Stimulated activated CD4-positive, alpha-beta T cell treated with anti-CD3 and anti-CD28 coated beads, Interleukin-2, amount 100 ng/mL, for 4 hours (primary cell): ENCODE results near the gene ASTN1.

Source experiments
- DNase-seq: peaks from one replicate; pipeline ENCODE4 v3.0.0-alpha.2; 2020; ENCODE audit warnings: low read depth

Gene ASTN1

DNA sequence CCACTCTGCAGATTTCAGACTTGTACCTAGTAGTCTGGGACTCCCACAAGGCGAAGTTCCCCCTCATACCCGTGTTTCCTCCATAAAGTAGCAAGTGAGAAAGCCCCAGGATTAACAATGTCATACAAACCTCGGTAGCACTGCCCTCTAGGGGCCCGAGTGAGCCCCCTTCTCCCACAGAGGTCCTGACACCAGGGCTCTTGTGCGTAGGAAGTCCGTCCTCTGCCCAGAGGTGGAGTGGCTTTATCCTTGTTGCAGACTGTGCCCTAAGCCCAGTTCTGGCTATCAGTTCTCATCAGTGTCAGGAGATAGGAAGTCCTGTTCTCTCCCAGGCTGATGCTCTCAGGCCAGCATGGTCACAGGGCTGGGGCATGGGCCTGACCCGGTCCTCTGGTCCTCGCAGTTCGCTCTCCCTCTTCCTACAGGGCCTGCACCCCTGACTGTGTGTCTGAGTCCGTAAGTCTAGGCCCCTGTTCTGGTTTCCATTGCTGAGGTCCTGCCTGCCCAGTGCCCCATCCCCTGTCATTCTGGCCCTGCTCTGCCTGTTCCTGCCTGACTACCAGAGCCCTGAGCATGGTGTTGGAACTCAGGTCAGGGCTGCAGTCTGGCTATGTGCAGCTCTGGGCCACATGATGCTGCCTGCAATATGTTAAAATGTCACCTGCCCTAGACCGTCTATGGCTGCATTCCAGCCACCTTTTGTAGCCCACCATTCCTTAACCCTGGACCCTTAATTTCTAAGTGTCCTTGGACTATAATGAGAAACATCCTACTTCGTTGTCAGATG lies 285.6 kb downstream of the ASTN1 start:
- DNase-seq = no peak

DNA sequence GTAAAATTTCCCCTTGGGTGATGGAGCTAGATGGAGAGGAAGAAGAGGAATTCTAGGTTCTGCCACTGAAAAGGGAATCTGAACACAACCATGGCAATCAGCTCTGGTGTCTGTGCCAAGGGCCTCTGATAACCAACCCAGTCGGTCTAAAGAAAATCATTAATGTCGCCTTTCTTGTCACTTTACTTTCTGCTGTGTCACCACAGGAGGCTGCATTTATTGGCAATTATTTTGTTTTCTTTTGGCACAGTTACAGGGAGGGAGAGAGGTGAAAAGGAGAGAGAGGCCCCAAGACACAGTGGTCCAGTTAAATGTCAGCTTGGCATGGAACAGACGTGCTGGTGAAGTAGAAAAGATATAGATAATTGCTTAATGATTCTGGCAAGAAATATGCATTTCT lies 287.0 kb downstream of the ASTN1 start:
- no peak for DNase-seq

DNA sequence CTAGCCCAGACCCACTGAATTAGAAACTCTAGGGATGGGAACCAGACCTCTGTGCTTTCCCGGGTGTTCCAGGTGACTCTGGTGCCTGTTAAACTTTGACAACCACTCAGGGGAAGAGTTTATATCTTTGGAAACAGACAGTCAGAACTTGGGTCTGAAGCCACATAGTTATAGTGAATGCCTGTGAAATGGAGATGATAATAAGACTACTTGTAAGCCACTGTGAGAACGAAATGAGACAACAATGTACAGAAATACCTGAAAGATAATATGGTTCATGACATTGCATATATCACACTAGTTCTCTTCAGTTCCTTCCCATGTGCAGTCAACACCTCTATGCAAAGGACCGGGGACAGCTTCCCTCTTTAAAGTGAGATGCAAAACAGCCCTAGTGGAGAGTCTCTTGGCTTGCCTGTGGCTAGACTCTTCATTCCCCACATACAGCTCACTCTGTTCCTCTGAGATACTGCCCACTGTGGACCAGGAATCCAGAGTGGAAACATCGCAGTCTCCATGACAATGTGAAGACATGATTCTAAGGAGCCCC lies 287.5 kb downstream of the ASTN1 start:
- DNase-seq = no peak

DNA sequence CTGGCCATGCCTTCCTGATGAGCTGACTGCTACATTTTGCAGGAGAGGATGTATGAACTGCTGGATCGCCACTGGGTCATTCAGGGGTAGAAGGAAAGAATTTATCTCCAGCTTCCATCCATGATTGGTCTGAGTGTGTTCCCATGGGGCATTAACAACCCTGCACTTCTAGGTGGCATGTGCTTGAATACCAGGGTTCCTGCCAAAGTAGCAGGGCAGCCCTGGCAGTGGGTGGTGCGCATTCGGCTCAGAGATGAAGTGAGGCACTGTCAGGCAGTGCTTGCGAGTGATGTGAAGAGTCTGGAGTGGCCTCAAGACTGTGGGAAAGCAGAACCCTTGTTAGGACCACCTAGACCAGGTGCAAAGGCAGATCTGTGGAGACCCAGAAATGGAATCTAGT lies 294.9 kb downstream of the ASTN1 start:
- DNase-seq = no peak

DNA sequence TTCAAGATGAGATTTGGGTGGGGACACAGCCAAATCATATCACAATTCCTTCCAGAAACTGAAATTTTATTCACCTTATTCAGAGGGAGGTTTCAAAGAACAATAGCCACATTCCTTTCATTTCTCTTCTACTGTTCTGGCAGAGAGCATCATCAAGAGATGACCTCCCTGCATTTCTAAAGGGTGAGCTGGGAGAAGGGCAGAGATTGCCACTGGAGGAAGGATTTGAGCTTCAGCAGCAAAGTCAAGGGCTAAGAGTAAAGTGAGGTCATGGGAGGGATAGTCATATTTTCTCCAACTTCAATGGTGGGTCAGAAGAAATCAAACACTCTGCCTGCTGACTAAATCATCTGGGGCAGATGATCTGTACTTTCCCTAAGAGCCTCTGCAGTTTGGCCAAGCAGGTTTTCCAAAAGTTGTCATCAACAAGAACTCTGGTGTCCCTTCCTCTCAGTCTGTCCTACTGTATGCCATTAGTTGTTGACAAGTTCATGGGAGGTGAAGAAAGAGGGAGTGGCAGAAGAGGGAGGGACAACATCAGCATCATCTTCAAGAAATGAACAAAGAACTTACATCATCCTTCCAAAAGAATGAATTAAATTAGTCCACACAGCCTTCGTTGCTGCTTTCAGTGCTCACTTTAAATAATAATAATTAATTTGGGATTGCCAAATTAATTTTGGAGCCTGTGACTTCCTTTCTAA lies 298.3 kb downstream of the ASTN1 start:
- DNase-seq = no peak

GRCh38 chr1:176864211-176864610 lies 300.3 kb downstream of the ASTN1 start:
- no peak for DNase-seq

GRCh38 chr1:176863613-176864012 lies 300.9 kb downstream of the ASTN1 start:
- DNase-seq = no peak

GRCh38 chr1:176858433-176858916 lies 306.0 kb downstream of the ASTN1 start:
- no peak for DNase-seq

DNA sequence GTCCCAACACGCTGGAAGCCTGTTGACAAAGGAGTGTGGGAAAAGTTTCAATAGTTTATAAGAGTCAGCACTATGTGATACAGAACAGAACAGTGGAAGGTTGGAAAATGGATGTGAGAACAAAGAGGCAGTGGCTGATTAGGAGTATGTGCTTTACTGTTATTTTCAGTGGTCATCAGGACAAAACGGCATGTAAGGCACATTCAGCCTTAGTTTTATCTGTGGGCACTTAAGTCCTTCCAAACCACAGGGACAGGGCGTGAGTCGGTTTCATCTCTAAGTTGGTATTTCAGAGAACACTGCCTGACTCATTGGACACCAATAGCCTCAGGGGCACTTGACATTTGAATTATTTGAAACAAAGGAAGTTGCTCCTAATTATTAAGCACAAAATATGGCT lies 306.9 kb downstream of the ASTN1 start:
- DNase-seq = no peak

GRCh38 chr1:176854758-176855745 lies 309.5 kb downstream of the ASTN1 start:
- DNase-seq = no peak

- DNase-seq = no peak
Observed at GRCh38 chr1:176854121-176854520, 310.4 kb downstream of the ASTN1 start.

GRCh38 chr1:176853503-176853902 lies 311.0 kb downstream of the ASTN1 start:
- DNase-seq = no peak

DNA sequence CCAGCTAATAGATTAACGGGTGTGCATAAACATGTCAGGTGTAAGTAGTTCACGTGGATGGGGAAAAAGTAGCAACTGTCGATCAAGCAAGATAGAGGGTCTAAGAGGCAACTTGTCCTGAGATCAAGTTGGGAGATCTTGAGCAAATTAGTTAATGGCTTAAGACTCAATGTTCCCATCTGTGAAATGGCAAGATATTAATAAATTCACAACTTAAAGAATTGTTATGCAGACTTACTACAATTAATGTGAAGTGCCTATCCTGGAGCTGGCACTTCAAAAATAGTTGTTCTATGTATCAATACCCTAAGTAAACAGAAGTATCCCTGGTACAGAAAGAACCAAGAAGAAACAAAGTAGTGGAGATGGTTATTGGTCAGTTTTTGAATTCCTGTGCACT lies 312.4 kb downstream of the ASTN1 start:
- no peak for DNase-seq

GRCh38 chr1:176850871-176851270 lies 313.6 kb downstream of the ASTN1 start:
- no peak for DNase-seq

GRCh38 chr1:176849281-176849680 lies 315.2 kb downstream of the ASTN1 start:
- no peak for DNase-seq

GRCh38 chr1:176847052-176847451 lies 317.5 kb downstream of the ASTN1 start:
- no peak for DNase-seq

- DNase-seq = no peak
Observed at GRCh38 chr1:176843352-176844297, 320.9 kb downstream of the ASTN1 start.

GRCh38 chr1:176841238-176841637 lies 323.3 kb downstream of the ASTN1 start:
- DNase-seq = no peak

DNA sequence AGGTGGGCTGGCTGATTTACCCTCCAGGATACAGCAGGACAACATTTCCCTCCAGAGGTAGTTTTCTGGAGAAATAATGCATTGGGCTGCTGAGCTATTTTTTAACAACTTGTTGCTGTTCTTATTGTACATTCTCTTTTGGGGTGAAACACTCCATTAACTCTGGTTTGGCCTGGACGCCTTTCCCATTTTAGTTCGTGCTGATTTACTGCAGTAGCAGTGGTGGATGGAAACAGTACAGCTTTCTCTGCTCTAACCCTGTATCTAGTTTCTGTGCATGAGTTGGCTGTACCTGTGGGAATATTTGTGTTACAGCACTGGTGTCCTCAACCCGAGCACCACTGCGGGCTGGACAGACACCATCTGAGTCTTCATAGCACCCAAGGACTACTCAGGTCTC lies 325.3 kb downstream of the ASTN1 start:
- DNase-seq = no peak

- no peak for DNase-seq
Observed at GRCh38 chr1:176838276-176838995, 326.1 kb downstream of the ASTN1 start.
